Measurements from ENCODE around the gene DNAJC13.

DNAJC13 gene

DNA sequence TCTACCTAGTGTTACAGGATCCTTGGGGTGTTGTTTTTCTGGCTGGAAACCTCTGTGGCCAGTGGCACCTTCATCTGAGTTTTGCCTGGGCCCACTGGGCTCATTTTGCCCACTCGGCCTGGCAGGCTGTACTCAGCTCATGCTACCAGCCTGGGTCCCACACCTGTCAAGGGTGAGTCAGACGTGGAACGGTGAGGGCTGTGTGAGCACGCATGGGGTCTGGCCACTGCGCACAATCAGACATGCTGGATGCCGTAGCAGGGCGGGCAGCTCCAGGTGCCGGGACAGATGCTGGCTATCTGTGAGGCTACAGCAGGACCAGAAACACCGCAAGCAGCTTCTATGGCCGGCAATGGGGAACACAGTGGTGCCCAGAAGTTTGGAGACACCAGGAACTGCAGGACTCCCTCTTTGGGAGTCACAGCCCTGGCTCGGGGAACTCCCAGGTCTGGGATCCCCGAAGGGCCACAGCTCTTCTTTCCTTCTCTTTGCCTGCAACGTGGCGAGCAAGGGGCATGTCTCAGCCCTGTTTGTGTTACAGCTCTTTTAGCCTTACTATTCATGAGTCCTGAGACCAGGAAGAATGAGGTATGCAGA lies 35.9 kb upstream of the DNAJC13 start:
- TF ChIP-seq, protein P1, sequence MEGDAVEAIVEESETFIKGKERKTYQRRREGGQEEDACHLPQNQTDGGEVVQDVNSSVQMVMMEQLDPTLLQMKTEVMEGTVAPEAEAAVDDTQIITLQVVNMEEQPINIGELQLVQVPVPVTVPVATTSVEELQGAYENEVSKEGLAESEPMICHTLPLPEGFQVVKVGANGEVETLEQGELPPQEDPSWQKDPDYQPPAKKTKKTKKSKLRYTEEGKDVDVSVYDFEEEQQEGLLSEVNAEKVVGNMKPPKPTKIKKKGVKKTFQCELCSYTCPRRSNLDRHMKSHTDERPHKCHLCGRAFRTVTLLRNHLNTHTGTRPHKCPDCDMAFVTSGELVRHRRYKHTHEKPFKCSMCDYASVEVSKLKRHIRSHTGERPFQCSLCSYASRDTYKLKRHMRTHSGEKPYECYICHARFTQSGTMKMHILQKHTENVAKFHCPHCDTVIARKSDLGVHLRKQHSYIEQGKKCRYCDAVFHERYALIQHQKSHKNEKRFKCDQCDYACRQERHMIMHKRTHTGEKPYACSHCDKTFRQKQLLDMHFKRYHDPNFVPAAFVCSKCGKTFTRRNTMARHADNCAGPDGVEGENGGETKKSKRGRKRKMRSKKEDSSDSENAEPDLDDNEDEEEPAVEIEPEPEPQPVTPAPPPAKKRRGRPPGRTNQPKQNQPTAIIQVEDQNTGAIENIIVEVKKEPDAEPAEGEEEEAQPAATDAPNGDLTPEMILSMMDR (IDR thresholded peaks at IDR 0.05) = no peak

DNA sequence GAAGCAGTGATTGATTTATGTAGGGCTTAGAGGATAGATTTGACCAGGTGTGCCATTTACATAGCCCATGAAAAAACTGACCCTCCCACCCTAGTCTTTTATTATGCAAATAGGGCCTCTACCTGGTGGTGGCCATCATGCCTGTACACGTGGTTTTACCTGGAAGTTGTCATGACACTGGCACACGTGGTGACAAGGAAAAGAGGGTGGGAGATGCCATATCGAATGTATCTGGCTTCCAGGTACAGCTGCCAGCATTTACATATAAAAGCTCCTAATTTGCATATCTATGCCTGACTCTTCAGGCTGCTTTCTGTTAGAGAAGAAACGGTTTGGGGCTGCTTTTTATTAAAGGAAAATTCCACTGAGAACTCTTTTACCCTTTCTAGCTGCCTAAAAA lies 35.0 kb upstream of the DNAJC13 start:
- TF ChIP-seq, protein P1 (IDR thresholded peaks at IDR 0.05) = no peak

DNA sequence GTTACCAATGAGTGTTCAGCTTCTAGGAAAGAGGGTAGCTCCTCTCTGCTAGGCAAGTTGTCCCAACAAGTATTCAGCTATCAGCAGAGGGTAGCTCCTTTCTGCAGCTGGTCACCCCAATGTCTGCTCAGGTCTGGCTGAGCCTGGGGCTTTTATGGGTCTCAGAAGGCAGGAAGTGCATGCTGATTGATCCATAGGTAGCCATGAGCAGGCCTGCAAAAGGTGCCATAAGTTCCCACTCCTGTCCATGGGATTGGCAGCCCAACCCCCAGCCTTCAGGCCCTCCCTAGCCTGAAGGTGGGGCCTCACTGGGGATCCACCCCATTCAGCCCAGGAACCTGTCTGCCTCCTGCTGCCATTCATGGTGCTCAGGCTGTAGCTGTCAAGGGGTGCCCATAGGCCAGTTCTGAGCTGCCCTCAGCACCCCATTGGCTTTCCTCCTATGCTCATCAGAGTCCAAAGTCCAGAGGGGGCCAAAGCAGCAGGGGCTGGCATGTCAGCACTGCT lies 34.6 kb upstream of the DNAJC13 start:
- TF ChIP-seq, protein P1 (IDR thresholded peaks at IDR 0.05) = no peak

DNA sequence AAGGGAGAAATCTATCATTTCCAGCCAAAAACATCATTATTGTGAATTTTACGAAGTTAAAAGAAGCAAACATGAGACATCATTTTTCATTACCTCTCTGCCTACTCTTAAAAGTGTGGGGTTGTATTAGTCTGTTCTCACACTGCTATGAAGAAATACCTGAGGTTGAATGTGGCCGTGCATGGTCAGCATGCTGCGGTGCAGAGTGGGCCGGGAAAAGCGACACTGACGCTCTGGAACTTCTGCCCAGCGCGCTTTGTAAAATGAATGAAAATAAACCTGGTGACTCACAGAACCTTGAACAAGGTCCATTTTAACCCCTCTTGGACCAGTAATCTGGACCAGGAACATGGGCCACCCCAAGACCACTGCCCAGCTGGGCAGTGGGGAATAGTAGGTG lies 31.0 kb upstream of the DNAJC13 start:
- TF ChIP-seq, protein P1 (IDR thresholded peaks at IDR 0.05) = no peak

DNA sequence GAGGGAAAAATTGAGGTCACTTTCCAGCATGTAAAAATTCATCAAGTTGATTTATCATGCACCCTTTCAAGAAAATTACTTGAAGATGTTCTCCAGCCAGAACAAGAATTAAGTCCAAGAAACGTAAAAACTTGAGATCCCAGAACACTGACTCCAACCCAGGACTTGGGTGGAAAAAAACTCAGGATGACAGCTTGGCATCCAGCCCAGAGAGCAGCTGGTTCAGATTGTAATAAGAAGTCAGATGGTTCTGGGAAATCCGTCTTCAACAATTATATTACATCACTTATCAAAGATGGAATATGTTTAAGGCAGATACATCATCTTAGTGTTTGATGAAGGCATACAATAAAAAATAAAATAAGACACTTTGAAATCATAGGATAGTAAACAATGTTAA lies 23.0 kb upstream of the DNAJC13 start:
- TF ChIP-seq, protein P1 (IDR thresholded peaks at IDR 0.05) = no peak

DNA sequence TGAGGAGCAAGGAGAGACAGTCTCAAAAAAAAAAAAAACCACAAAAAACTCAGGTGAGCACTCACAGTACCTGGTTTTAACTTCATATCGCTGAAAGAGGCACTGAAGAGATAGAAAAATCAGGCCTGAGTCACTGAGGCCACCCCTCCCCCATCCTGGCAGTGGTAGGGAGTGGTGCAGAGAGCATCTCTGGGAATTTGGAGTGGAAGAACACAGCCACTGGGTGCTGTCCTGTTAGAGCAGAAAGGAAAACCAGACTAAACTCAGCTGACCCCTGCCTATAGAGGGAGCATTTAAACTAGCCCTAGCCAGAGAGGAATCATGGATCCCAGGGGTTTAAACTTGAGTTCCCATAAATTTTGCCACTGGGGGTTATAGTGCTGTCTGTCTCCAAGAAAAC lies 22.2 kb upstream of the DNAJC13 start:
- TF ChIP-seq, protein P1 (IDR thresholded peaks at IDR 0.05) = no peak

DNA sequence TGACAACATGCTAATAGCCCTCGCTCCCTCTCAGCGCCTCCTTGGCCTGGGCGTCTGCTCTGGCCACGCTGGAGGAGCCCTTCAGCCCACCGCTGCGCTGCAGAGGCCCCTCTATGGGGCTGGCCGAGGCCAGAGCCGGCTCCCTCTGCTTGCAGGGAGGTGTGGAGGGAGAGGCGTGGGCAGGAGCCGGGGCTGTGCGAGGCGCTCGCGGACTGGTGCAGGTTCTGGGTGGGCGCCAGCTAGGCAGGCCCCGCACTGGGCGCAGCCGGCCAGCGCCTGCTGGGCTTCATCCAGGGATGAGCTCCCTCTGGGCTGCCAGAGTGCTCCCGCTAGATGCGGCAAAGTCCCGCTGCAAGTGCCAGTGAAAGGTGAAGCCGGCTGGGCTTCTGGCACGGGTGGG lies 21.0 kb upstream of the DNAJC13 start:
- TF ChIP-seq, protein P1 (IDR thresholded peaks at IDR 0.05) = no peak

All from LNCAP (cell line).